Measurements from ENCODE around the gene RGMA.

Gene RGMA

GRCh38 chr15:93093765-93094164 lies 4.8 kb upstream of the RGMA start:
- FAIRE-seq (no peak), DNase-seq (ENCODE audit: insufficient read length, low spot score) (no peak)
- TF ChIP-seq CTCF (IDR thresholded peaks at IDR 0.05; ENCODE audit: insufficient read depth, missing control alignments): no peak

- TF ChIP-seq CTCF (IDR thresholded peaks at IDR 0.05; ENCODE audit: insufficient read depth, missing control alignments): no peak
- no peak for DNase-seq (ENCODE audit: insufficient read length, low spot score)
- FAIRE-seq: no peak
Observed at GRCh38 chr15:93091465-93091864, 2.5 kb upstream of the RGMA start.

GRCh38 chr15:93089727-93090305 lies 805 bp upstream of the RGMA start:
- FAIRE-seq: no peak
- TF ChIP-seq CTCF (IDR thresholded peaks at IDR 0.05; ENCODE audit: insufficient read depth, missing control alignments): no peak

GRCh38 chr15:93088200-93088980 lies 621 bp downstream of the RGMA start:
- no peak for DNase-seq (ENCODE audit: insufficient read length, low spot score)
- no peak for FAIRE-seq
- no peak for TF ChIP-seq CTCF (IDR thresholded peaks at IDR 0.05; ENCODE audit: insufficient read depth, missing control alignments)

More at GRCh38 chr15:93089727-93090305, 805 bp upstream of the RGMA start:
- DNase-seq (ENCODE audit: insufficient read length, low spot score): no peak

GRCh38 chr15:93087825-93088199 lies 1.2 kb downstream of the RGMA start:
- peak; percentile 85 for TF ChIP-seq CTCF (IDR thresholded peaks at IDR 0.05; ENCODE audit: insufficient read depth, missing control alignments)
- peak; percentile 59 for DNase-seq (ENCODE audit: insufficient read length, low spot score)
- no peak for FAIRE-seq

- TF ChIP-seq CTCF (IDR thresholded peaks at IDR 0.05; ENCODE audit: insufficient read depth, missing control alignments): no peak
- FAIRE-seq (no peak), DNase-seq (ENCODE audit: insufficient read length, low spot score) (no peak)
Observed at GRCh38 chr15:93086791-93087190, 2.2 kb downstream of the RGMA start.

GRCh38 chr15:93085692-93086091 lies 3.3 kb downstream of the RGMA start:
- TF ChIP-seq CTCF (IDR thresholded peaks at IDR 0.05; ENCODE audit: insufficient read depth, missing control alignments): no peak
- FAIRE-seq (no peak), DNase-seq (ENCODE audit: insufficient read length, low spot score) (no peak)
